HepG2 (cell line): Measurements from ENCODE around the gene ARL4D. TPM values are rescaled to one million over a fixed set of nuclear protein-coding genes. Genes with fewer than 3 reads are reported as not detected.

Experiments used
- DR1 ChIP-seq: sonication (generic); formaldehyde crosslinking; IDR thresholded peaks from 2 replicates; pipeline ENCODE4 v1.8.0; 2021; ENCODE audit warnings: mild to moderate bottlenecking, missing genetic modification reagents, inconsistent platforms
- GABPB1 ChIP-seq: IDR thresholded peaks from 2 replicates; pipeline ENCODE4 v1.6.1; 2016; ENCODE audit warnings: mild to moderate bottlenecking, missing genetic modification reagents, moderate library complexity, missing compliant biosample characterization
- HHEX ChIP-seq: IDR thresholded peaks from 2 replicates; pipeline ENCODE4 v1.6.1; 2016; ENCODE audit warnings: control low read depth
- HMG20A ChIP-seq: IDR thresholded peaks from 2 replicates; pipeline ENCODE4 v1.6.1; 2016; ENCODE audit warnings: borderline replicate concordance
- NFATC3 ChIP-seq: sonication (generic); formaldehyde crosslinking; IDR thresholded peaks from 2 replicates; pipeline ENCODE4 v1.5.1; 2020; ENCODE audit warnings: mild to moderate bottlenecking, missing genetic modification reagents
- NFYB ChIP-seq: sonication (generic); formaldehyde crosslinking; IDR thresholded peaks from 2 replicates; pipeline ENCODE4 v1.4.0; 2020; ENCODE audit warnings: missing genetic modification reagents
- SALL2 ChIP-seq: sonication (generic); formaldehyde crosslinking; IDR thresholded peaks from 2 replicates; pipeline ENCODE4 v1.8.1; 2023; ENCODE audit warnings: mild to moderate bottlenecking, missing genetic modification reagents, inconsistent platforms
- ZC3H13 ChIP-seq: sonication (generic); formaldehyde crosslinking; IDR thresholded peaks from 2 replicates; pipeline ENCODE4 v1.8.1; 2023; ENCODE audit warnings: mild to moderate bottlenecking, missing genetic modification reagents, moderate library complexity
- ZEB1 ChIP-seq: IDR thresholded peaks from 2 replicates; pipeline ENCODE4 v1.6.1; 2012; ENCODE audit warnings: mild to moderate bottlenecking, low read depth, inconsistent platforms; ENCODE audit not compliant: insufficient replicate concordance
- ZNF282 ChIP-seq: fragments of 450-650 bp; IDR thresholded peaks from 2 replicates; pipeline ENCODE4 v1.6.1; 2018; ENCODE audit not compliant: partially characterized antibody
- ZNF556 ChIP-seq: sonication (generic); formaldehyde crosslinking; IDR thresholded peaks from 2 replicates; pipeline ENCODE4 v1.4.0; 2020; ENCODE audit warnings: mild to moderate bottlenecking, missing genetic modification reagents, borderline replicate concordance
- ZNF816 ChIP-seq: sonication (generic); formaldehyde crosslinking; IDR thresholded peaks from 2 replicates; pipeline ENCODE4 v1.8.0; 2022; ENCODE audit warnings: missing genetic modification reagents, mild to moderate bottlenecking, borderline replicate concordance
- polyA plus RNA-seq, 8 experiments: library from polyadenylated mRNA; depleted of rRNA in 3 of 8; stranded (reverse) in 7 of 8; unstranded in 1 of 8; fragments of >200 nt; fragmentation: Illumina TruSeq in 4 of 8; extraction: Trizol in 4 of 8; gene quantifications; 2 replicates each; pipeline versions ENCODE4 v1.2.1 to v1.2.3, GENCODE V29; 2011 to 2016; ENCODE audit warnings: low read depth in 4 of 8, missing spikeins in 1 of 8, mixed read lengths in 1 of 8; ENCODE audit not compliant: insufficient read depth in 1 of 8
- total RNA-seq, 5 experiments: library from RNA; depleted of rRNA; stranded (reverse); fragments of >200 nt; fragmentation: Illumina TruSeq; extraction: Trizol; gene quantifications; 2 replicates each; pipeline ENCODE4 v1.2.3, GENCODE V29; 2016; ENCODE audit warnings: low read depth in 1 of 5
- TF ChIP-seq, protein P1 (sequence below): sonication (generic); formaldehyde crosslinking; IDR thresholded peaks from 2 replicates; pipeline ENCODE4 v1.4.0; 2020; ENCODE audit warnings: mild to moderate bottlenecking, low read depth, missing genetic modification reagents
- TF ChIP-seq, protein P2 (sequence below): sonication (generic); formaldehyde crosslinking; IDR thresholded peaks from 2 replicates; pipeline ENCODE4 v1.4.0; 2020; ENCODE audit warnings: missing genetic modification reagents, borderline replicate concordance
- TF ChIP-seq, protein P3 (sequence below): sonication (generic); formaldehyde crosslinking; IDR thresholded peaks from 2 replicates; pipeline ENCODE4 v1.8.0; 2022; ENCODE audit warnings: mild to moderate bottlenecking, missing genetic modification reagents, borderline replicate concordance
- TF ChIP-seq, protein P4 (sequence below): sonication (generic); formaldehyde crosslinking; IDR thresholded peaks from 2 replicates; pipeline ENCODE4 v1.5.0; 2020; ENCODE audit warnings: missing genetic modification reagents

ARL4D gene
- total and polyA plus RNA-seq, 2 of the 13 experiments (the other 11 are each of a cell fraction or from before 2014, with no cell fraction given) = 9.0 to 25.9 TPM

DNA sequence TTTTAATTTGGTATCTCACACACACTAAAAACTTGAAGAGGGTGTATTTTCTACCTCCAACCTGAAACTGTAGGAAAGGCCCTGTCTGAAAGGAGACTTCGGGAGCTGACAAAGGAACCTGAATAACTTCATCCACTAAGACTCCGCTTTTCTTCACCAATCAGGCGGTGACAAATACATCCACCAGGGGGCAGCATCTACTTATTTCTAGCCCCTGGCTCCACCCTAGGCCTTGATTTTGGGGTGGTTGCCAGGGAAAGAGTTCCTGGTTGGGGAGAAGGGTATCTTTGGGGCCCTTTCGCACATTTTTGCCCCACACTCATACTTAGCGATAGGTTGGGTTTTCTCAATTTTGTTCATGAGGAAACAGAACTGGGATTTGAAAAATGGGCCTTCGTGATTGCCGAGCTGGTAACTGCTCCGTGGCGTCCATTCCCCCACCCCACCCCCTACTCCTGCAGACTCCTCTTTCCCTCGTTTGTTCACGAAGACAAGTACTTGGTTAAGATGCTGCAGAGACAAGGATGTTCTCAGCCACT, 4.8 kb upstream of the ARL4D start (continued):
- peak; percentile 35; the same call in 1 of the 2 replicates for TF ChIP-seq GABPB1
- TF ChIP-seq, protein P1, sequence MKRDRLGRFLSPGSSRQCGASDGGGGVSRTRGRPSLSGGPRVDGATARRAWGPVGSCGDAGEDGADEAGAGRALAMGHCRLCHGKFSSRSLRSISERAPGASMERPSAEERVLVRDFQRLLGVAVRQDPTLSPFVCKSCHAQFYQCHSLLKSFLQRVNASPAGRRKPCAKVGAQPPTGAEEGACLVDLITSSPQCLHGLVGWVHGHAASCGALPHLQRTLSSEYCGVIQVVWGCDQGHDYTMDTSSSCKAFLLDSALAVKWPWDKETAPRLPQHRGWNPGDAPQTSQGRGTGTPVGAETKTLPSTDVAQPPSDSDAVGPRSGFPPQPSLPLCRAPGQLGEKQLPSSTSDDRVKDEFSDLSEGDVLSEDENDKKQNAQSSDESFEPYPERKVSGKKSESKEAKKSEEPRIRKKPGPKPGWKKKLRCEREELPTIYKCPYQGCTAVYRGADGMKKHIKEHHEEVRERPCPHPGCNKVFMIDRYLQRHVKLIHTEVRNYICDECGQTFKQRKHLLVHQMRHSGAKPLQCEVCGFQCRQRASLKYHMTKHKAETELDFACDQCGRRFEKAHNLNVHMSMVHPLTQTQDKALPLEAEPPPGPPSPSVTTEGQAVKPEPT = no peak
- TF ChIP-seq HMG20A = 0 out of 2 replicates have a peak, but pooled peaks have one; percentile 30
- TF ChIP-seq, protein P2, sequence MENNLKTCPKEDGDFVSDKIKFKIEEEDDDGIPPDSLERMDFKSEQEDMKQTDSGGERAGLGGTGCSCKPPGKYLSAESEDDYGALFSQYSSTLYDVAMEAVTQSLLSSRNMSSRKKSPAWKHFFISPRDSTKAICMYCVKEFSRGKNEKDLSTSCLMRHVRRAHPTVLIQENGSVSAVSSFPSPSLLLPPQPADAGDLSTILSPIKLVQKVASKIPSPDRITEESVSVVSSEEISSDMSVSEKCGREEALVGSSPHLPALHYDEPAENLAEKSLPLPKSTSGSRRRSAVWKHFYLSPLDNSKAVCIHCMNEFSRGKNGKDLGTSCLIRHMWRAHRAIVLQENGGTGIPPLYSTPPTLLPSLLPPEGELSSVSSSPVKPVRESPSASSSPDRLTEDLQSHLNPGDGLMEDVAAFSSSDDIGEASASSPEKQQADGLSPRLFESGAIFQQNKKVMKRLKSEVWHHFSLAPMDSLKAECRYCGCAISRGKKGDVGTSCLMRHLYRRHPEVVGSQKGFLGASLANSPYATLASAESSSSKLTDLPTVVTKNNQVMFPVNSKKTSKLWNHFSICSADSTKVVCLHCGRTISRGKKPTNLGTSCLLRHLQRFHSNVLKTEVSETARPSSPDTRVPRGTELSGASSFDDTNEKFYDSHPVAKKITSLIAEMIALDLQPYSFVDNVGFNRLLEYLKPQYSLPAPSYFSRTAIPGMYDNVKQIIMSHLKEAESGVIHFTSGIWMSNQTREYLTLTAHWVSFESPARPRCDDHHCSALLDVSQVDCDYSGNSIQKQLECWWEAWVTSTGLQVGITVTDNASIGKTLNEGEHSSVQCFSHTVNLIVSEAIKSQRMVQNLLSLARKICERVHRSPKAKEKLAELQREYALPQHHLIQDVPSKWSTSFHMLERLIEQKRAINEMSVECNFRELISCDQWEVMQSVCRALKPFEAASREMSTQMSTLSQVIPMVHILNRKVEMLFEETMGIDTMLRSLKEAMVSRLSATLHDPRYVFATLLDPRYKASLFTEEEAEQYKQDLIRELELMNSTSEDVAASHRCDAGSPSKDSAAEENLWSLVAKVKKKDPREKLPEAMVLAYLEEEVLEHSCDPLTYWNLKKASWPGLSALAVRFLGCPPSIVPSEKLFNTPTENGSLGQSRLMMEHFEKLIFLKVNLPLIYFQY (CRISPR knock-in tag) = peak; percentile 69; the same call in 1 of the 2 replicates
- no peak for TF ChIP-seq NFYB
- no peak for TF ChIP-seq DR1 (CRISPR knock-in tag)
- no peak for TF ChIP-seq HHEX (CRISPR knock-in tag)
- TF ChIP-seq, protein P3, sequence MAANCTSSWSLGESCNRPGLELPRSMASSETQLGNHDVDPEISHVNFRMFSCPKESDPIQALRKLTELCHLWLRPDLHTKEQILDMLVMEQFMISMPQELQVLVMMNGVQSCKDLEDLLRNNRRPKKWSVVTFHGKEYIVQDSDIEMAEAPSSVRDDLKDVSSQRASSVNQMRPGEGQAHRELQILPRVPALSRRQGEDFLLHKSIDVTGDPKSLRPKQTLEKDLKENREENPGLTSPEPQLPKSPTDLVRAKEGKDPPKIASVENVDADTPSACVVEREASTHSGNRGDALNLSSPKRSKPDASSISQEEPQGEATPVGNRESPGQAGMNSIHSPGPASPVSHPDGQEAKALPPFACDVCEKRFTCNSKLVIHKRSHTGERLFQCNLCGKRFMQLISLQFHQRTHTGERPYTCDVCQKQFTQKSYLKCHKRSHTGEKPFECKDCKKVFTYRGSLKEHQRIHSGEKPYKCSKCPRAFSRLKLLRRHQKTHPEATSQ (CRISPR knock-in tag) = no peak
- peak; percentile 74; the same call in 1 of the 2 replicates for TF ChIP-seq SALL2 (CRISPR knock-in tag)
- peak; percentile 69; the same call in 1 of the 2 replicates for TF ChIP-seq ZNF556 (CRISPR knock-in tag)
- TF ChIP-seq, protein P4, sequence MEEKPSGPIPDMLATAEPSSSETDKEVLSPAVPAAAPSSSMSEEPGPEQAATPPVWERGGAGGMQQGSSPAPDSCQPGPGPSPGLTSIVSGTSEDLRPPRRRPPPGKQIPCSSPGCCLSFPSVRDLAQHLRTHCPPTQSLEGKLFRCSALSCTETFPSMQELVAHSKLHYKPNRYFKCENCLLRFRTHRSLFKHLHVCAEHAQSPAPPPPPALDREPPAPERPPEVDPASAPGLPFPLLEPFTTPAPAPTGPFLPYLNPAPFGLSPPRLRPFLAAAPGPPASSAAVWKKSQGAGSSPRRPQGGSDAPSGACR = 0 out of 2 replicates have a peak, but pooled peaks have one; percentile 52
- 0 out of 2 replicates have a peak, but pooled peaks have one; percentile 63 for TF ChIP-seq ZNF816 (CRISPR knock-in tag)
- TF ChIP-seq ZNF282 = no peak
- TF ChIP-seq ZEB1 = peak; percentile 59
- no peak for TF ChIP-seq NFATC3 (CRISPR knock-in tag)
- TF ChIP-seq ZC3H13 (CRISPR knock-in tag) = no peak
